Psoas muscle (tissue), 8 donors: ENCODE measurements around the gene PLEKHA8. TPM values are rescaled to one million over a fixed set of nuclear protein-coding genes. Genes with fewer than 3 reads are reported as not detected.

Source experiments
- ATAC-seq, 4 donors: fragments of 200-7000 bp; cut with Tn5 transposase; one replicate each; pipeline ENCODE4 v1.9.1; 2020; ENCODE audit warnings: moderate library complexity in 3 of 4, mild to moderate bottlenecking in 2 of 4
- DNase-seq, 2 donors: peaks; one replicate each; pipeline ENCODE4 v3.0.0-alpha.2; 2020
- H3K27ac ChIP-seq: fragments of 200-600 bp; one replicate; pipeline ENCODE4 v1.8.0; 2022
- H3K27me3 ChIP-seq, 3 donors: fragments of 200-600 bp in 1 of 3; one replicate each; pipeline versions ENCODE4 v1.6.1 to v1.8.0; 2013 to 2022; ENCODE audit warnings: low read length in 2 of 3, mild to moderate bottlenecking in 2 of 3, moderate library complexity in 1 of 3; ENCODE audit not compliant: insufficient read depth in 3 of 3
- H3K36me3 ChIP-seq, 2 donors: fragments of 200-600 bp in 1 of 2; one replicate each; pipeline versions ENCODE4 v1.6.1 to v1.8.0; 2013 to 2022; ENCODE audit warnings: low read depth in 1 of 2, mild to moderate bottlenecking in 1 of 2, moderate library complexity in 1 of 2; ENCODE audit not compliant: insufficient read depth in 1 of 2
- H3K4me1 ChIP-seq: fragments of 200-600 bp; one replicate; pipeline ENCODE4 v1.8.0; 2022
- H3K4me3 ChIP-seq: fragments of 200-600 bp; one replicate; pipeline ENCODE4 v1.8.0; 2022; ENCODE audit warnings: mild to moderate bottlenecking
- H3K9me3 ChIP-seq: fragments of 200-600 bp; one replicate; pipeline ENCODE4 v1.8.0; 2022
- WGBS, 3 donors: extraction: QIAGEN DNeasy Blood & Tissue Kit; methylation state at CpG; one replicate each; pipeline versions ENCODE4 v1.1.6 to v1.1.7; 2013; 5-methylcytosine and 5-hydroxymethylcytosine counted together
- intact Hi-C, 2 donors: fragments of 100-400 bp; cut with DNase I; formaldehyde crosslinking; loops; one replicate each; pipeline versions ENCODE4 v1.11.0 to v1.14.2; 2022
- polyA plus RNA-seq, 3 donors: library from polyadenylated mRNA; stranded (reverse); fragments of 200-250 nt; gene quantifications; one replicate each; pipeline ENCODE4 v1.2.3, GENCODE V29; 2013
- total RNA-seq, 4 donors: library from RNA; stranded (reverse); fragmentation: NEBNext Ultra II Directional in 2 of 4; extraction: Animal tissue kit (Norgen Biotek cat#: 25700) in 2 of 4; gene quantifications; one replicate each; pipeline versions ENCODE4 v1.2.1 to v1.2.4, GENCODE V29; 2021 to 2023
- TF ChIP-seq, protein P1 (sequence below): fragments of 200-600 bp; IDR thresholded peaks from one replicate; pipeline ENCODE4 v1.8.0; 2022; ENCODE audit warnings: antibody characterized with exemption
- donor health status: healthy with polysubstance abuse.
- donor health status: DM: no; HTN: no; CAD: no; lungs with moderate emphysema.
- donor health status: Bipolar disorder and iron deficiency.
- donor health status: healthy.
- donor health status: DM: yes; HTN: yes; CAD: no.
- donor health status: DM: no; HTN: no; CAD: no.
- donor health status: DM: no; HTN: no; CAD: no.
- donor health status: DM: yes; HTN: yes; CAD: no.

The PLEKHA8 gene
- total and polyA plus RNA-seq, 7 donors: 1.3 to 4.0 (median 3.7) TPM

GRCh38 chr7:30148951-30149459 is 120.8 kb downstream of the PLEKHA8 start:
- H3K4me3 ChIP-seq: no peak overlapping the region
- H3K36me3 ChIP-seq: peaks cover 0 to 24% of the 10 kb centered on the region in 2 donors
- H3K9me3 ChIP-seq: no peaks in the 10 kb centered on the region
- H3K4me1 ChIP-seq: peaks cover 23% of the 10 kb centered on the region
- H3K27me3 ChIP-seq: no peaks in the 10 kb centered on the region
- intact Hi-C loops: no loop called here
- no peak overlapping the region for H3K27ac ChIP-seq
- TF ChIP-seq, protein P1, sequence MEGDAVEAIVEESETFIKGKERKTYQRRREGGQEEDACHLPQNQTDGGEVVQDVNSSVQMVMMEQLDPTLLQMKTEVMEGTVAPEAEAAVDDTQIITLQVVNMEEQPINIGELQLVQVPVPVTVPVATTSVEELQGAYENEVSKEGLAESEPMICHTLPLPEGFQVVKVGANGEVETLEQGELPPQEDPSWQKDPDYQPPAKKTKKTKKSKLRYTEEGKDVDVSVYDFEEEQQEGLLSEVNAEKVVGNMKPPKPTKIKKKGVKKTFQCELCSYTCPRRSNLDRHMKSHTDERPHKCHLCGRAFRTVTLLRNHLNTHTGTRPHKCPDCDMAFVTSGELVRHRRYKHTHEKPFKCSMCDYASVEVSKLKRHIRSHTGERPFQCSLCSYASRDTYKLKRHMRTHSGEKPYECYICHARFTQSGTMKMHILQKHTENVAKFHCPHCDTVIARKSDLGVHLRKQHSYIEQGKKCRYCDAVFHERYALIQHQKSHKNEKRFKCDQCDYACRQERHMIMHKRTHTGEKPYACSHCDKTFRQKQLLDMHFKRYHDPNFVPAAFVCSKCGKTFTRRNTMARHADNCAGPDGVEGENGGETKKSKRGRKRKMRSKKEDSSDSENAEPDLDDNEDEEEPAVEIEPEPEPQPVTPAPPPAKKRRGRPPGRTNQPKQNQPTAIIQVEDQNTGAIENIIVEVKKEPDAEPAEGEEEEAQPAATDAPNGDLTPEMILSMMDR: no peak
- WGBS, 3 donors: 69 to 74% (median 71%) methylated on average over 13 of the region's 13 CpGs
- no peak for DNase-seq
- peak in 1 of 4 donors; percentile 28 for ATAC-seq

DNA sequence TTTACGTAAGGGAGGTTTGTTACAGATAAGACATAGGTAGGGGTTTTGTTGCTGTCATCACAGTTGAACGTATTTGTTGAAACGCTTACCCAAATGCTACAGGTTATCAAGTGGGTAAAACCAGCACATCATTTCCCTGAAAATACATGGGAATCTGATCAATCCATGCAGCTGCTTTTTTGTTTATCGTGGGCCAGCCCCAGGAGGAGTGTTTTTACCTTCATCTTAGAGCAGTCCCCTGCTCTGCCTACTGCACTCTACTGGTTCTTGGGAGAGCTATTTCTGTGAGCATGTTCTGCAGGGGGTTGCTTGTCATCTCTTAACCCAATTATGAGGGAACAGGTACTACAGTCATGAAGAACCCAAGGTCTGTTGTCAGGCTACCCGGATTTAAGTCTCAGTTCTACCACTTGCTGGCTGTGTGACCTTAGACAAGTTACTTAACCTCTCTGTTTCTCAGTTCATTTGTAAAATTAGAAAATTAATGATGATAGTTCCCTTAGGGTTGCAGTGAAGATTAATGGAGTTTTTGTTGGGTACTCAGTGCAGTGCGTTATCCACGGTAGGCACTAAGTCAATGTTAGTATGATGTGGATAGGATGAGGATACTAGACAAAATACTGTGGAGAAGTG is 121.5 kb downstream of the PLEKHA8 start:
- intact Hi-C loops: loop anchor here in 1 of 2 donors (10.0 kb wide), 1 partner anchor 415 kb away; no protein-coding TSS in a partner anchor
- DNase-seq: no peak
- Histone ChIP-seq H3K4me3 (no peak overlapping the region), H3K27me3 (no peaks in the 10 kb centered on the region), H3K9me3 (no peaks in the 10 kb centered on the region), H3K27ac (no peak overlapping the region), H3K4me1 (peaks cover 21% of the 10 kb centered on the region), H3K36me3 (peaks cover 0 to 31% of the 10 kb centered on the region in 2 donors)
- TF ChIP-seq, protein P1: no peak
- no peak for ATAC-seq
- WGBS, 3 donors: 95 to 98% (median 97%) methylated on average over 7 of the region's 7 CpGs

- Histone ChIP-seq H3K4me3 (no peak overlapping the region), H3K4me1 (peaks cover 21% of the 10 kb centered on the region), H3K9me3 (no peaks in the 10 kb centered on the region), H3K27ac (no peak overlapping the region), H3K36me3 (peaks cover 0 to 34% of the 10 kb centered on the region in 2 donors), H3K27me3 (no peaks in the 10 kb centered on the region)
- TF ChIP-seq, protein P1: no peak
- intact Hi-C loops: loop anchor here in 1 of 2 donors (10.0 kb wide), 1 partner anchor 414 kb away; no protein-coding TSS in a partner anchor
- WGBS, 3 donors: 57 to 75% (median 73%) methylated on average over 7 of the region's 7 CpGs
- no peak for DNase-seq
- ATAC-seq: no peak
These were observed 122.5 kb downstream of the PLEKHA8 start for GRCh38 chr7:30150711-30151110.

GRCh38 chr7:30154111-30154587 is 125.9 kb downstream of the PLEKHA8 start:
- Histone ChIP-seq H3K4me1 (peaks cover 6% of the 10 kb centered on the region), H3K27me3 (no peaks in the 10 kb centered on the region), H3K36me3 (peaks cover 0 to 56% of the 10 kb centered on the region in 2 donors), H3K4me3 (no peak overlapping the region), H3K9me3 (no peaks in the 10 kb centered on the region), H3K27ac (no peak overlapping the region)
- TF ChIP-seq, protein P1: no peak
- intact Hi-C loops: loop anchor here in 1 of 2 donors (10.0 kb wide), 1 partner anchor 411 kb away; no protein-coding TSS in a partner anchor
- no peak for ATAC-seq
- 86 to 93% (median 91%) methylated on average over 9 of the region's 9 CpGs for WGBS, 3 donors
- DNase-seq: no peak
